Peyer's patch (tissue), 4 donors: ENCODE measurements around the gene SLC7A4. TPM values are rescaled to one million over a fixed set of nuclear protein-coding genes. Genes with fewer than 3 reads are reported as not detected.

ENCODE experiments used
- DNase-seq, 3 donors: peaks; one replicate each; pipeline ENCODE4 v3.0.0-alpha.2; 2017 to 2019
- H3K27ac ChIP-seq, 4 donors: fragments of 200-600 bp; sonication (generic); one replicate each; pipeline ENCODE4 v1.5.1; 2016 to 2019
- H3K27me3 ChIP-seq, 2 donors: fragments of 200-600 bp; sonication (generic); one replicate each; pipeline ENCODE4 v1.5.1; 2019
- H3K36me3 ChIP-seq, 3 donors: fragments of 200-600 bp; sonication (generic); one replicate each; pipeline ENCODE4 v1.5.1; 2016 to 2019
- H3K4me1 ChIP-seq, 4 donors: fragments of 200-600 bp; sonication (generic); one replicate each; pipeline ENCODE4 v1.5.1; 2016 to 2019
- H3K4me3 ChIP-seq, 4 donors: fragments of 200-600 bp; sonication (generic); 1 replicate in 3 of 4; 2 replicates in 1 of 4; pipeline ENCODE4 v1.5.1; 2016 to 2019; ENCODE audit warnings: mild to moderate bottlenecking in 1 of 4
- H3K9me3 ChIP-seq, 4 donors: fragments of 200-600 bp; sonication (generic); one replicate each; pipeline ENCODE4 v1.5.1; 2016 to 2019; ENCODE audit warnings: mild to moderate bottlenecking in 1 of 4
- CTCF ChIP-seq, 6 experiments: fragments of 450-650 bp in 4 of 6; fragments of 200-600 bp in 2 of 6; sonication (generic) in 1 of 6; IDR thresholded peaks; one replicate each; pipeline ENCODE4 v1.5.1; 2017 to 2019; ENCODE audit warnings: antibody characterized with exemption in 6 of 6, mild to moderate bottlenecking in 3 of 6, moderate library complexity in 1 of 6
- POLR2A ChIP-seq, 2 donors: fragments of 450-650 bp; IDR thresholded peaks; one replicate each; pipeline ENCODE4 v1.5.1; 2017; ENCODE audit warnings: antibody characterized with exemption in 2 of 2, mild to moderate bottlenecking in 2 of 2, moderate library complexity in 2 of 2
- total RNA-seq, 4 donors: library from RNA; depleted of rRNA; stranded (reverse); fragments of >200 nt; gene quantifications; one replicate each; pipeline ENCODE4 v1.1.0, GENCODE V29; 2016

SLC7A4 gene
- total RNA-seq, 4 donors from 2014 or later, result 0.40 to 3.7 (median 2.2) TPM

DNA sequence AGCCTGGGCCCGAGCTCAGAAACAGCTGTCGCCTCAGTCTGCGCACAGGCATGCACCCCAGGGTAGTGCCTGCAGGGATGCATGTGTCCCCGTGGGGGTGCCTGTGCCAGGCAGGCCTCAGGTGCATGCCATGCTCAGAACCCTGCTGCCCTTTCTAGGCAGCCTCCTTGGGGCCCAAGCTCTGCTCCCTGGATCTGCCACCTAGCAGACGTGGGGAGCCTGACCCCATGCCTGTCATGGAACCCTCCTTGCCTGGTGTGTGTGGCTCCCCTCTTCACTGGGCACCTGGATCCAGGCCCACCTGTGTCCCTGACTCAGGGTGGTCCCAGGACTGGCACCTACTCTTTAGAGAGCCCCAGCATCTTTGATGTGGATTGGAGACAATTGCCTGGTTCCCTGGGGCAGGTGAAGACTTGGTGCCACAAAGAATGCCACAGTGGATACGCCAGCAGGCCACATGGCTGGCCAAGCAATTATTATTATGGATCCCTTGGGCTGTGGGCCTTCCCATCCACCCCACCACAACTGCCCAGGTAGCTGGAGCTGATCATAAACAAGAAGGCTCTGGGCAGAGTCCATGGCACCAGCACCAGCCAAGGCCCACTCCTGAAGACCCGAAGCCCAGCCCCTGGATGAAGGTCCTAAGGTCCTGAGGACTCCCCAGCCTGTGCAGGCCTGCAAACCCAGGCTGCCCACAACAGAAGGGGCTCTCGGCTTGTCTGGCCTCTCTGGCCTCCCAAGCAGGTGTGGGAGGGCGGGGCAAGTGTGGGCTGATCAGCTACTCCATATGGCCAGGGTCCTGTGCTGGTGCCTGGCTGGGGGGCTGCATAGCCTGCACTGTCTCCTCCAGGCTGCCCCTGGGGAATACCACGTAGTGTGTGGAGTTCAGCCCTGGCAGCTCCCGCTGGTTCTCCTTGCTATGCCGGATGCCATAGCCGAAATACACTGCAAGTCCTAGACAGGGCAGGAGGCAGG is 3.8 kb downstream of the SLC7A4 start:
- no peak for TF ChIP-seq POLR2A (IDR thresholded peaks at IDR 0.05)
- TF ChIP-seq CTCF (IDR thresholded peaks at IDR 0.05), result no peak
- Histone ChIP-seq H3K4me1 (peaks cover 0 to 14% (median 3%) of the 10 kb centered on the region in 4 donors), H3K9me3 (no peaks in the 10 kb centered on the region), H3K36me3 (no peaks in the 10 kb centered on the region), H3K27me3 (peaks cover 0 to 10% of the 10 kb centered on the region in 2 donors), H3K4me3 (no peak overlapping the region), H3K27ac (no peak overlapping the region)
- no peak for DNase-seq

DNA sequence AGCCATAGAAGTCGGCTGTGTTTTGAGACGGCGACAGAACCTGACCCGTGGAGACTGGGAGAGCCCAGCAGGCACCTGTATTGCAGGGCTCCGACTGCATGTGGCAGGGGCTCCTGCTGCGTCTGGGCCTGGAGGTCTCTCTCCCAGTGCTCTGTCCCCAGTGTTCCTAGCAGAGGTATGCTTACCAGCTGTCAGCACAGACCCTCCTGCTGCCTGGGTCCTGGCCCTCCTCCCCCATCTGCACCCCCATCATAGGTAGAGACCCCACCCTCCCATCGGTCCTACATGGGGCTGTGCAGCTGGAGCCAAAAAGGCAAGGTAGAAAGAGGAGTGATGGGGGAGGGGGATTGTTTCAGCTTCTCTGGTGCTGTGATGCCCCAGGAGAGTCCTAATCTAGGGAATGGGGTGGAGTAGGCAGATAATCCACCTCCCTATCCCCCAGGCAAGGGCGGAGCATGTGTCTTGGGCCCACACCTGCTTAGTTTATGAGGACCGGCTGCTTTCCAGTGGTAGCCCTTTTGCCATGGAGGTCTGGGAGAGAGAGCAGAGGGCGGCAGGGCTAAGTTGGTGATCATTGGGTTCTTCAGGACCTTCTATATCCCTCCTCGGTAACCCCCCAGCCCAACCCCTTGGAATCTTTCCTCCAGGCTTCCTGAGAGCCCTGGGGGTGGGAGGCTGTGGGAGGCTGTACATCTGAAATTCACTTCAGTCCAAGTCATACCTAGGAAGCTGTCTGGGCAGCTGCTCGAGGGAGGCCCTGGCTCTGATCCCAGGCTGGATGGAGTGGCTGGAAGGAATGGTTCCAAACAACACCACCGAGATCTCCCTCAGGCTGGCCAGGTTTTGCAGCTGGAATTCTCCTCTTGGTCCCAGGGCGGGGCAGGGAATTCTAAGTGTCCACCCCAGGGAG is 5.3 kb downstream of the SLC7A4 start:
- H3K36me3 ChIP-seq, result no peaks in the 10 kb centered on the region
- no peaks in the 10 kb centered on the region for H3K9me3 ChIP-seq
- TF ChIP-seq CTCF (IDR thresholded peaks at IDR 0.05) (no peak), POLR2A (IDR thresholded peaks at IDR 0.05) (no peak)
- no peak overlapping the region for H3K27ac ChIP-seq
- peaks cover 0 to 8% (median 1%) of the 10 kb centered on the region in 4 donors for H3K4me1 ChIP-seq
- DNase-seq, result no peak
- peaks cover 0 to 3% of the 10 kb centered on the region in 2 donors for H3K27me3 ChIP-seq
- no peak overlapping the region for H3K4me3 ChIP-seq

GRCh38 chr22:21025763-21026755 is 6.3 kb downstream of the SLC7A4 start:
- Histone ChIP-seq H3K4me1 (no peaks in the 10 kb centered on the region), H3K4me3 (no peak overlapping the region), H3K9me3 (no peaks in the 10 kb centered on the region), H3K27me3 (no peaks in the 10 kb centered on the region), H3K27ac (no peak overlapping the region), H3K36me3 (no peaks in the 10 kb centered on the region)
- DNase-seq, result no peak
- TF ChIP-seq POLR2A (IDR thresholded peaks at IDR 0.05), result no peak
- TF ChIP-seq CTCF (IDR thresholded peaks at IDR 0.05), result no peak

DNA sequence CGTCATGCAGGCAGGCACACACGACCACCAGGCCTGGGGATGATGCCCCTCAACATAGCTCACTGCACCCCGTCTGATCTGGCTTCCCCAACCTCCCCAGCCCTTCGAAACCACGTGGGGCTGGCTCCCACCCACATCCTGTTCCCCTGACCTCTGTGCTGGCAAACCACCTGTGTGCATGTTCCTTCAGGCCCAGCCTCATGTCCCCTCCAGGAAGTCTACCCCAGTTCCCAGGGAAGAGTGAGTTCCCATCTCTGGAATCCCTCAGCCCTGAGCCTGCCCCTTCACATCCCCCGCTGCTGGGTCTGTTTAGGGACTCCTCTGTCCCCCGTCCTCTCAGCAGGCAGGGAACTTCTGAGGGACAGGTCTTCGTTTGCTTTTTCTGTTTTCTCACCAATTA is 7.1 kb downstream of the SLC7A4 start:
- TF ChIP-seq POLR2A (IDR thresholded peaks at IDR 0.05), result no peak
- TF ChIP-seq CTCF (IDR thresholded peaks at IDR 0.05), result no peak
- no peaks in the 10 kb centered on the region for H3K36me3 ChIP-seq
- no peaks in the 10 kb centered on the region for H3K9me3 ChIP-seq
- H3K27ac ChIP-seq, result no peak overlapping the region
- H3K27me3 ChIP-seq, result no peaks in the 10 kb centered on the region
- no peak overlapping the region for H3K4me3 ChIP-seq
- peak; percentile 43 to 70 (median 47) for DNase-seq
- H3K4me1 ChIP-seq, result no peaks in the 10 kb centered on the region
